ENCODE measurements around the gene ESRRA. TPM values are rescaled to one million over a fixed set of nuclear protein-coding genes. Genes with fewer than 3 reads are reported as not detected.

Gene ESRRA
- total and polyA plus RNA-seq, 2 of the 13 experiments (the other 11 are each of a cell fraction or from before 2014, with no cell fraction given) = 18.1 to 36.3 TPM

GRCh38 chr11:64358907-64359711 lies 53.8 kb downstream of the ESRRA start, which contains the start of gene RPS6KA4 (continued):
- TF ChIP-seq PRDM10 (CRISPR knock-in tag; IDR thresholded peaks at IDR 0.05; ENCODE audit: low read depth) = no peak
- no peak for TF ChIP-seq ZNF251 (CRISPR knock-in tag; IDR thresholded peaks at IDR 0.05)
- no peak for TF ChIP-seq ZNF513 (CRISPR knock-in tag; conservative IDR thresholded peaks at IDR 0.05)
- TF ChIP-seq DNMT3B (CRISPR knock-in tag; conservative IDR thresholded peaks at IDR 0.05) = no peak
- no peak for TF ChIP-seq ZBTB43 (CRISPR knock-in tag; conservative IDR thresholded peaks at IDR 0.05)
- 0 out of 2 replicates have a peak, but pooled peaks have one; percentile 27 for TF ChIP-seq MATR3 (CRISPR knock-in tag; IDR thresholded peaks at IDR 0.05)
- no peak for TF ChIP-seq CCAR2 (optimal IDR thresholded peaks at IDR 0.05; ENCODE audit: low read depth, low read length)
- 0 out of 2 replicates have a peak, but pooled peaks have one; percentile 32 for TF ChIP-seq ZNF354B (CRISPR knock-in tag; IDR thresholded peaks at IDR 0.05)
- TF ChIP-seq RBM39 (IDR thresholded peaks at IDR 0.05; ENCODE audit: low read depth, low read length, poor library complexity, severe bottlenecking) = peak; percentile 38
- TF ChIP-seq ZNF333 (CRISPR knock-in tag; IDR thresholded peaks at IDR 0.05; ENCODE audit: borderline replicate concordance) = no peak
- TF ChIP-seq NR3C1 (CRISPR knock-in tag; IDR thresholded peaks at IDR 0.05) = no peak
- TF ChIP-seq RBM22 (optimal IDR thresholded peaks at IDR 0.05; ENCODE audit: low read length) = no peak
- peak; percentile 64; the same call in 1 of the 2 replicates for TF ChIP-seq YEATS4 (CRISPR knock-in tag; IDR thresholded peaks at IDR 0.05; ENCODE audit: borderline replicate concordance)
- TF ChIP-seq HNF4G (IDR thresholded peaks at IDR 0.05; ENCODE audit: borderline replicate concordance, low read depth, low read length) = peak; percentile 36; the same call in 1 of the 2 replicates
- 0 out of 2 replicates have a peak, but pooled peaks have one; percentile 43 for TF ChIP-seq HNF4G (CRISPR knock-in tag; IDR thresholded peaks at IDR 0.05; ENCODE audit: borderline replicate concordance, low read depth)
- TF ChIP-seq ZBED4 (CRISPR knock-in tag; IDR thresholded peaks at IDR 0.05; ENCODE audit: borderline replicate concordance) = 0 out of 2 replicates have a peak, but pooled peaks have one; percentile 9
- TF ChIP-seq ZNF703 (CRISPR knock-in tag; IDR thresholded peaks at IDR 0.05; ENCODE audit: borderline replicate concordance) = no peak
- peak; percentile 26; the same call in 1 of the 2 replicates for TF ChIP-seq FOXC1 (CRISPR knock-in tag; IDR thresholded peaks at IDR 0.05; ENCODE audit: borderline replicate concordance)
